HG02938 (cell line): ENCODE measurements around the gene MRPL24.

ENCODE experiments used
- ATAC-seq: cut with Tn5 transposase; IDR thresholded peaks from one replicate; pipeline ENCODE4 v1.9.1; 2021; ENCODE audit warnings: mild to moderate bottlenecking, moderate library complexity; ENCODE audit not compliant: unreplicated experiment

The MRPL24 gene

DNA sequence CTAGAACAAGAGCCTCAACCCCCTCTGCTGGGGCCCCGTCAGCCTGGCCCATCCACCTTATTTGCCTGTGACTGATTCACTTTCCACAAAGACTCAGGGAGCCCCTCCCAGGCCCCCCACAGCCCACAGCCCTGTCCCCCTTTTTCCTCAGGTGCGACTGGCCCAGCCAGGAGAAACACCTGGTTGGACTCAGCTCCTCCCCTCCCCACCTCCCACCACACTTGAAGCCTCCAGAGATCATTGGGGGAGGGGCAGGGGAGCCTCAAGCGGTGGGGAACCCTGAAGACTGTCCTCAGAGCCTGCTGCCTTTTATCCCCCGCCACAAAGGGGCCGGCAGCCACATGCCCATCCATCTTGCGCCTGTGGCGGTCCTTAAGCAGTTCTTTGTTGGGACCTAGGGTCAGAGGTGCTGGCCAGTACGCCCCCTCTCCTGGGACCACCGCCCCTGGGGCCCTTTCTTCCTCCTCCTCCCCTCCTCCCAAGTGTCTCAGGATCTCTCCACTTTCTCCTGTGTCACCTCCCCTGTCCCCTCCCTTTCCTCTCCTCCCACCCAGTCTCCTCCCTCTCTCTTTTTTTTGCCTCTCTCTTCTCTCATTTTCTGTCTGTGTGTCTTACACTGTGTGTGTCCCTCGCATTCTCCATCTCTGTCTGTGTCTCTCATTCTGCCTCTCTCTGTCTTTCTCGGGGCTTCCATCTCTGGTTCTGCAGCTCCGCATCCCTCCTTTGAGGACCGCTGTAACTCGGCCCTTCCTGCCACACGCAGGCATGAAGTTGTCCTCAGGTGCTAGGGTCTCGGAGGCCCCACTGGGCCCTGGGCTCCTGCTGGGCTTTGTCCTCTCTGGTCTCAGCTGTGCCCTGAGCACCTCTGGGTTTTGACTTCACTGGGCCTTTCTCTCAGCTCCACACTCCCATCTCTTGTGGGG, 47.7 kb downstream of the MRPL24 start:
- no peak for ATAC-seq

DNA sequence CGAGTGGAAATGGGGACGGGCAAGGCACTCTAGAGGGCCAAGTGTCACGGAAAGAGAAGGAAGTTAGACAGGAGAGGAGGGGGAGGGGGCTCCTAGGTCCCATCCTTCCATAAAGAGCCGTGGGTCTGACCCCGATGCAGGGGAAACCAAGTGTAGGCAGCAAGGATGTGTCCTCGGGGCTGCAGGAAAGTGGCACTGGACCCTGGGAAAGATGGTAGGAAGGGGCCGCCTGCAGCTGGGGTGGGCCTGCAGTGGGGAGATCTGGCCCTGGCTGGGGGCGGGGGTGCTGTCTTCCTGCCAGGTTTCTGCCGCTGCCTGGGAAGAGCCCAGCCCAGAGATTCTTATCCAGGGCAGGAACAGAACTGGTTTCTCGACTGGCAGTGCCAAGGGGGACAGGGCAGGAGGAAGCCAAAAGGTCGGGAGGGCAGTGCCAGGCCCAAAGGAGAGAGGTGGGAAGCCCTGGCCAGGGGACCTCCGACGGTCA, 48.4 kb downstream of the MRPL24 start:
- no peak for ATAC-seq

DNA sequence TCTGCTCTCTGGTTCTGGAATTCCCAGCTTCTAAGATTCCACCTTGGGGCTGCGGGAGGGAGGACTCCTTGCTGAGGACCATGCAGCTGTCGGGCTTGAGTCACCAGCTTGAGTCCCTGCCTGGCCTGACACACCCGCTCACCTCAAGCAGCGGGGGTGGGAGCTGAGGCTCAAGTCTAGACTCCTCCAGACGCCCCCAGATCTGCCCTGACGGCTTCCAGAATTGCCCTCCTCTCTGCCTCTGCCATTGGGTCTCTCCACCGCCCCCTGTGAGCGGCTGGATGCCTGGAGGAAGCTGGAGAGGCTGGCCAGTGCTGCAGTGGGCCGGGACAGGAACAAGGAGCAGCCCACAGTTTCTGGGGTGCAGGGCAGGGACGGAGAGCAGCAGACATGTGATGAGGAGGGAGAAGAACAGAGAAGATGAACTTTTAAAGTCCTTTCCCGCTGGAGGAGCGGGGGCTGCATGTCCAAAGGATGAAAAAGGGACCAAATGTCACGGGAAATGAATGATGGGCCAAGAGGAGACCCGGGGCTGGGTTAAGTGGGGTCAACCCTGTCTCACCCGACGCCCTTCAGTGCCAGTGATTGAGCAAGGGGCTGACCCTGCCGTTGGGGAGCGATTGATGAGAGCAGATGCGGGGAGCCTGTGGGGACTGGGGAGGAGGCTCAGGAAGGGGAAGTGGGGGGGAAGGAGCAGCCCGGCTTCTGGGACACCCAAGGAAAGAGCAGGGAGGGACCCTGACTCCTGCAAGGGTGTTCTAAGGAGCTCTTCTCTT, 49.0 kb downstream of the MRPL24 start:
- ATAC-seq: no peak

DNA sequence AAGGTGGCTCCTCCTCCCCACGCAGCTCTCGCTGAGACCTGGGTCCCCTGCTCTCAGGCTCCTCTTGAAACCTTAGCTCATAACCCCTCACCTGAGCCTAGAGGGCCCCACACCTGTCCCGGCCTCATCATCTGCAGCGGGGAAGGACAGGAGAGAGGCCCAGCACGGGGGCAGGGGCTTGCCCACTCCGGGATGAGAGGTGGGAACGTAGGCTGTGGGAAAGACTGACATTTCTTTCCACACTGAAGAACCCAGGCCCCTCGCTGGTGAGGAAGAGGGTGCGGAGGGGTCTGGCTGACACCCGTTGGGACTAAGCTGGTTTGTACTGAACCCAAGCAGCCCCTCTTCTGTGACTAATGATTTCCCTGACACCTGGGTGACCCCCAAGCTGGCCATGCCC, 49.7 kb downstream of the MRPL24 start:
- ATAC-seq: no peak

DNA sequence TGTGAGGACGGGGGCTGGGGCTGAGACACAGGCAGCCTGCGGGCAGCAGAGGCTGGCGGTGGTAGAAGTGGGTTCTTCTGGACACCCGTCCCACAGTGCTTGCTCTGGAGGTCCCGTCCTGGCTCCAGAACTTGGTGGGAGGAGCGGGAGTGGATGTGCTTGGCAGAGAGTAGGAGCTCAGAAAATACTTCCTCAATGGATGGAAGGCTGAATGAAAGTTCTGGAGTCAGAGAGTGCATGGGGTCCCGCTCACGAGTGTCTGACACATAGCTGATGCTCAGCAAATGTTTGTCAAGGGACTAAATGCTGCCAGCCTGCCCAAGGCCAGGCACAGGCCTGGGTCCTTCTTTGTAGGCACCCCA, 50.2 kb downstream of the MRPL24 start:
- ATAC-seq: no peak

DNA sequence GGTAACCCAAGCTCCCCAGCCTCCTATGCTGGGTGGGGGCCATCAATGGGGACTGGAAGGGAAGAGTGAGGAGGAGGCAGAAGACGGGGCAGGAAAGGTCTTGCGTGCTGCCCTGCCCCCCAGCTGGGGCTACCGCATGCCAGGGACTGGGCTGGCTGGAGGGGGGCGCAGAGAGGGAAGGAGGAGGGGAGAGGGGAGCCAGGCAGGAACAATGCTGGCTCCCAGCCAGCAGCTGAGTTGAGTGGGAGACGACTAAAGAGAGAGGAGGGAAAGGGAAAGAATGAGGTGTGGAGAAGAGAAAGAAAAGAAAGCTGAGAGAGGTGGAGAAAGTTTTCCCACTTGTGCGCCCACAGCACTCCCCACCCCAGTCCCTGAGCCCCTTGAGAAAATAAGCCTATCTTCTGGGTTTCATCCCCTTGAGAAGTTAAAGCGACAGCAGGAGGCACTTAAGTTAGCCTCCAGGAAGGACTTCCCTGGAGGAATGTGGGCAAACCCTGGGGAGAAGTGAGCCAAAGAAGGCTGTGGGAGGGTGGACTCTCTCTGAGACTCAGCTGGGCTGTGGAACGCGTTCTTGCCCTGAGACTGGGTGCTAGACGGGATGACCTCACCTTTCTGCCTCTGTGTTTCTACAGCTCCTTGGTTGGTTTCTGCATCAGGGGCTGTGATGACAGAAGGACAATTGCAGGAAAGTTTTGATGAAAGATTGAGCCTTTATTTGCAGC, 50.8 kb downstream of the MRPL24 start:
- no peak for ATAC-seq

DNA sequence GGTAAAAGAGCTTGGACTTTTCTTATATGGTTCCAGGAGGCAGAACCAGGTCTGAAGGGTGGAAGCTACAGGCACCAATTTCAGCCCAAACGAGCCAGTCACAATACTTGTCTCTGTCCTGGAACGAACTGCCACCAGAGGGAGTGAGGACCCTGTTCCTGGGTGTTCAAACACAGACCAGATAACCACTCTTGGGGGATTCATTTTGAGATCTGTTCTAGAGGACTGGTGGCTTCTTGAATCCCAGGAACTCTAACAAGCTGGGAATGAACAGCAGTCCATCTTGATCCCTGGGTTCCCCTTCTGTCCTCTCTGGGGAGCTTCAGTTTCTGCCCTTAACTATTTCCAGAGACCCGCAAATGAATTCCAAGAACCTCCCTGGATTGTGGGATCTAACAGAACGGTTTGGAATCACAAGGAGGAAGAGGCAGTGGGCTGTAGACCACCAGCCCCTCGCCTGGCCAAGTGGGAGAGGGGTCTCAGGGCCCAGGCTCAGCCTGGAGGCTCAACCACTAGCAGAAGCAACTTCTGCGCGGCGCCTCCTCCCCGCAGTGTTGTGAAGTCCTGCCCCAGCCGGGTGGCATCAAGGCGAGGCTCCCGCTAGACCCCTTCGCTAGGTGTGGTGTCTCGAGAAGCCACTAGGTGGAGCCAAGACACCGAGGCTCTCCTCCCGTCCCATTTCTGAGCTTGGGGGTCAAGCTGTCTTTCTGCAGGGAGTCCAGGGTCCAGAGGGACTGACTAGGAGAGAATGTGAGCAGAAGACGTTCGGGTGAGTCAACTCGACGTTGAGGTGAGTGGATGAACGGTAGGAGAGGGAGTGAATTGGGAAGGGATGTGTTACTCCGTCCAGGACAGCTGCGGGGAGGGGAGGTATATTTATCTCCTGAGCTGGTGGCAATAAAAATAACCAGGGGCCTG, 51.6 kb downstream of the MRPL24 start:
- ATAC-seq: no peak
